Testis (tissue), 2 donors: ENCODE results near the gene RGS8.

Source experiments
- POLR2A ChIP-seq: fragments of 450-650 bp; IDR thresholded peaks from one replicate; pipeline ENCODE4 v1.6.1; 2017; ENCODE audit warnings: antibody characterized with exemption, mild to moderate bottlenecking, moderate library complexity
- TF ChIP-seq, protein P1 (sequence below), 3 experiments: fragments of 450-650 bp in 2 of 3; fragments of 200-600 bp in 1 of 3; sonication (generic) in 1 of 3; IDR thresholded peaks; one replicate each; pipeline ENCODE4 v1.5.1; 2016 to 2019; ENCODE audit warnings: antibody characterized with exemption in 3 of 3, mild to moderate bottlenecking in 2 of 3, moderate library complexity in 1 of 3

DNA sequence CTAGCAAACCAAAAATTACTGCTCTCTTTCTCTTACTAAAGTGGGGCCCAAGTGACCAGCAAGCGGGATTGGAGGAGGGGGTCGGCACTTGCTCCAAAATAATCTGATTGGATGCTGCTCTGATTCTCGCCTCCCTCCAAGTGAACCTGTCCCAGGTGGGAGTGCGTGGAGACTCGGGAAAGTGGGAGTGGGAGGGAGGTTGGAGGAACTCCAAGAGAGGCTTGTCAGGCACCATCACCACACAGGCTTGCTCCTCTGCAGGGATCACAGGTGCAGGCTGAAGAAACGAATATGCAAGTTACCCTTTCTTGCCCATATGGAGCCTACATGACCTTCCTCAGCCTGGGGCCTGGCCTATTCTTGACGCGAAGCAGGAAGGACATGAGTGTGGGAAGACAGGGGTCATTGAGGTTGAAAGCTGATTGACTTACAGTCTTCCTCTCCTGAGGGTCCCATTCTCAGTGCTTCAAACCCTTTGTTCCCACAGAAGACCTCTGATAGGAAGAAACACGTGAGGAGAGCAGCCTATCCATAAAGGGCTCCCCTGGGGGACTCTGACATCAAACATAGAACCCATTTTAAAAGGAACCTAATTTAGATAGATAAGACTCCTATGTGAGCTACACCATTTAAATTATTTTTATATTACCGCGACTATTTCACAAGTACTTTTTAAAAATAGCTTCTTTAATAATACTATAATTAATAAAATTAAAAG is 14.2 kb downstream of the RGS8 start:
- TF ChIP-seq POLR2A: no peak
- TF ChIP-seq, protein P1, sequence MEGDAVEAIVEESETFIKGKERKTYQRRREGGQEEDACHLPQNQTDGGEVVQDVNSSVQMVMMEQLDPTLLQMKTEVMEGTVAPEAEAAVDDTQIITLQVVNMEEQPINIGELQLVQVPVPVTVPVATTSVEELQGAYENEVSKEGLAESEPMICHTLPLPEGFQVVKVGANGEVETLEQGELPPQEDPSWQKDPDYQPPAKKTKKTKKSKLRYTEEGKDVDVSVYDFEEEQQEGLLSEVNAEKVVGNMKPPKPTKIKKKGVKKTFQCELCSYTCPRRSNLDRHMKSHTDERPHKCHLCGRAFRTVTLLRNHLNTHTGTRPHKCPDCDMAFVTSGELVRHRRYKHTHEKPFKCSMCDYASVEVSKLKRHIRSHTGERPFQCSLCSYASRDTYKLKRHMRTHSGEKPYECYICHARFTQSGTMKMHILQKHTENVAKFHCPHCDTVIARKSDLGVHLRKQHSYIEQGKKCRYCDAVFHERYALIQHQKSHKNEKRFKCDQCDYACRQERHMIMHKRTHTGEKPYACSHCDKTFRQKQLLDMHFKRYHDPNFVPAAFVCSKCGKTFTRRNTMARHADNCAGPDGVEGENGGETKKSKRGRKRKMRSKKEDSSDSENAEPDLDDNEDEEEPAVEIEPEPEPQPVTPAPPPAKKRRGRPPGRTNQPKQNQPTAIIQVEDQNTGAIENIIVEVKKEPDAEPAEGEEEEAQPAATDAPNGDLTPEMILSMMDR (IDR thresholded peaks at IDR 0.05): no peak
